ENCODE data around the gene GALNTL6.

GRCh38 chr4:173061160-173061559, 1248.0 kb downstream of the GALNTL6 start:
- TF ChIP-seq CTCF (conservative IDR thresholded peaks at IDR 0.05; ENCODE audit: low read length): no peak
- TF ChIP-seq EZH2phosphoT487 (IDR thresholded peaks at IDR 0.05; ENCODE audit: borderline replicate concordance): no peak
